Central memory CD4-positive, alpha-beta T cell (primary cell): Measurements from ENCODE around the gene PLA2G4F.
"Not testable (repeated sequence)": the region's sequence is repeated elsewhere in the genome, so short reads cannot be mapped to it uniquely, and the experiment has no call there.

ENCODE experiments used
- DNase-seq: peaks from one replicate; pipeline ENCODE4 v3.0.0; 2022

Gene PLA2G4F

DNA sequence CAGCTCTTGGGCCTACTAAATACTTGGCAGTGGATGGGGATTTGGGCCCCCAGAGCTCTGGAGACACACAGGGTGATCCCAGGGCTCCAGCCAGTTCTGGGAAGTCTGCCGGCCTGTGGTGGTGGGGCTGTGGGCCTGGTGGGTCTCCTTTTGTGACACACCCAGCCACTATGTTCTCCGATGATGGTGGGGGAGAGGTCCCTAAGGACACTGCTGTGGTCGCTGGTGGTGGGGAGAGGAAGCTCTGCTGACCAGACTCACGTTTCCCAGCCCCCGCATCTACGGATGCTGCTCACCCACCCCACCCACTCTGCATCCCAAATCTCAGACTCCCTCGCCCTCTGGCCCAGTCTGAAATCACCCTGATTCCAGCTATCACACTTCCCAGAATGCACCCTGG, 62.5 kb downstream of the PLA2G4F start:
- DNase-seq: no peak

DNA sequence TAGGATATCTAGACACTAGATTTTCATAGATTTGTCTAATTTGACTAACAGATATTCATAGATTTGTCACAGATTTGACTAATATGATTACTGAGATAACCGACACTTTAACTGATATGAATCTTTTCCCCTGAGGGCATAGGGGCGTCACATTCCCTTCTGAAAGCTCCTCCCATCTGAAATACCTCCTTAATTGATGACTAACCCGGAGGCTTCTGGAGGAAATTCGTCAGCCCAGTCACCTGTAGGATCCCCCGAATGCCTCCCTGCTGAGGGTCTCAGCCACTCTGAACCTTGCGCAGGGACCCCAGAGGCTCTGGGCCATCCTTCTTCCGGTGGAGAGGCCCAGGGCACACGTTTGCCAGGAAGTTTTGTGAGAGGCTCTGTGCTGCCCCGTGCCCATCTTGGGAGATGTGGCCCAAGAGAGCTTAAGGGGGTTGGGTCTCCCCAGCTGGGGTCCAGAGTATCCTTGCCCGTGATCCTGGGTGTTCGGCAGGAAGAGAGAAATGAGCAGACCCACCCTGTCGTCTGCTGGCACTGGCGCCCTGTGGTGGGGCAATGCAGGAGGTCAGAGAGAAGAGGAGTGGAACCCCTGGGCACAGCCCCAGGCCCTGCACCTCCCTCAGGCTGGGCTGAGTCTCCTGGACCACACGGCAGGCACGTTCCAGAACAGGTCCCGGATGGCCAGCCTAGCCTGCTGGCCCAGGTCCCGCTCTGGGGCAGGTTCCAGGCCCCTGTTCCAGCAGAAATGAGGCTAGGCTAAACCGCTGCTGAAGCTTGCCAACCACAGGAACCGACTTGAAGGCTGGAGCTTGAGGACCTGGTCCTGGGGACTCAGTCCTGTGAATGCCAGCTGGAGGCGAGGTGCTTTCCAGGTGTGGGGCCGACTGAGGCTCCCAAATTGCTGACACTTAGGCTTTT, 63.8 kb downstream of the PLA2G4F start:
- no peak for DNase-seq

DNA sequence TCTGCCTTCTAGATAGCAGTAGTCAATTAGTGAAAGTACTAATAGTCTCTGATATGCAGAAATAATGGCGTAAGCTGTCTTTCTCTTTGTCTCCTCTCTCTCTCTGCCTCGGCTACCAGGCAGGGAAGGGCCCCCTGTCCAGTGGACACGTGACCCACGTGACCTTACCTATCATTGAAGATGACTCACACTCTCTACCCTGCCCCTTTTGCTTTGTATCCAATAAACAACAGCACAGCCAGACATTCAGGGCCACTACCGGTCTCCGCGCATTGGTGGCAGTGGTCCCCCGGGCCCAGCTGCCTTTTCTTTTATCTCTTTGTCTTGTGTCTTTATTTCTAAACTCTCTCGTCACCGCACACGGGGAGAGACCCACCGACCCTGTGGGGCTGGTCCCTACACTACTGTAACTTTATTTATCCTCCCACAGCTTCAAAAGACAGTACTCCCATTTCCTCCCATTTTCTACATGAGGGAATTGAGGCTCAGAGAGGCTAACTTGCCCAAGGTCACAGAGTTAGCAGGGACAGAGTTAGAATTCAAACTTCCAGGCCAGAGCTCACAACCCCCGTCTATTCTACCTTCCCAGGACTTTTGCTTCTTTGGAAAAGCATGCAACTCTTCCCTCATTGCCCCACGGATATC, 64.6 kb downstream of the PLA2G4F start:
- DNase-seq: not testable (repeated sequence)

DNA sequence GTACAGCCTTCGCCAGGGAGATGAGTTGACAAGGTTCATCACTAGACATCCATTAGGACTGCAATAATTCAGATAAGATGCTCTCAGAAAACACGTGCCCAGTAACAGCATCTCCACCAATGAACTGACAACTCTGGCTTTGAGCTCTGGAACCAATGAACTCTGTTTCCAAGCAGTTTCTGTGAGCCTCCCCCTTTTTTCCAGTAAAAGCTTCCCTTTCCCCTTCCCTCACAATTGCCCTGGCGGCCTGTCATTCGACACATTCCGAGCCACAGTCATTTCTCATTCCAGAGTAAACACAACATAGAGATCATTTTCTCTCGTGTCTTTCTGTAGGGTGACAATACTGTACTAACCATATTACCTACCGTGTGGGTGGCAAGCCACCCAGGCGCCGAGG, 65.7 kb downstream of the PLA2G4F start:
- DNase-seq: no peak

DNA sequence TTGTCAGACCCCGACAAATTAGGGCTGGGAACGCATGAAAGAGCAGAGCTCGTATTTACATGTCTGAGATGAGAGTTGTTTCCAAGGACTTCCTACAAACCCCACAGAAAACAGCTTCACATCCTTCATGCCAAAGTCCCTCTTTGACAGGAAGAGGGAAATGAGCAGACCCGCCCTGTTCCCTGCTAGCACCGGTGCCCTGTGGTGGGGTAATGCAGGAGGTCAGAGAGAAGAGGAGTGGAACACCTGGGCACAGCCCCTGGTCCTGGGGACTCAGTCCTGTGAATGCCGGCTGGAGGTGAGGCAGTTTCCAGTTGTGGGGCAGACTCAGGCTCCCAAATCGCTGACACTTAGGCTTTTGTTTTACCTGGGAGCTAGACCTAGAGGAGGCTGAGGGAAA, 66.1 kb downstream of the PLA2G4F start:
- DNase-seq: no peak

DNA sequence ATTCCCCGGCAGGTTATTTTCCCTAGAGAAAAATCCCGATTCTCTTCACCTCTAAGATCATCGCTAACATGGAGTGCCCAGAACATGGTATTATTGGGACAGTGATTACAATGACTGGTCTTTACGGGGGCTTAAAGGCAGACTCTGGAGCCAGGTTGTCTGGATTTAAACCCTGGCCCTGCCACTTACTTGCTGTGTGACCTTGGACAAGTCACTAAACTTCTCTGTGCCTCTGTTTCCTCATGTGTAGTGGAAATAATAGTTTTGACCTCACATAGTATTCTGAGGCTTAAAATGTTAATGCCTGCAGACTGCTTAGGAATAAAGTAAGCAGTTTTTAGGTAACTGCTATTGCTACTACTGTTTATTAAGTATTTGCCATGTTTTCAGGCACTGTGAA, 66.5 kb downstream of the PLA2G4F start:
- no peak for DNase-seq
